NB4 (cell line): ENCODE data around the gene POLQ.

Experiments
- CTCF ChIP-seq: IDR thresholded peaks from one replicate; pipeline ENCODE4 v1.5.1; 2012; ENCODE audit warnings: low read depth, low read length
- MAX ChIP-seq: IDR thresholded peaks from 2 replicates; pipeline ENCODE4 v1.6.1; 2011; ENCODE audit warnings: low read depth, low read length
- MYC ChIP-seq: IDR thresholded peaks from 2 replicates; pipeline ENCODE4 v1.6.1; 2011; ENCODE audit warnings: low read depth, low read length
- POLR2A ChIP-seq: IDR thresholded peaks from 2 replicates; pipeline ENCODE4 v1.6.1; 2011; ENCODE audit warnings: mild to moderate bottlenecking; ENCODE audit not compliant: insufficient read length; ENCODE audit errors: extremely low read depth

GRCh38 chr3:121594850-121595249 lies 49.1 kb upstream of the POLQ start:
- TF ChIP-seq CTCF: no peak
- TF ChIP-seq POLR2A: no peak
- no peak for TF ChIP-seq MYC
- no peak for TF ChIP-seq MAX
